NCI-H526 treated with DMSO at 0.1 percent for 48 hours (cell line): ENCODE results near the gene LY86.

Experiments used
- DNase-seq: peaks from one replicate; lab custom pipeline; 2025; lab: John Stamatoyannopoulos, UW

LY86 gene

DNA sequence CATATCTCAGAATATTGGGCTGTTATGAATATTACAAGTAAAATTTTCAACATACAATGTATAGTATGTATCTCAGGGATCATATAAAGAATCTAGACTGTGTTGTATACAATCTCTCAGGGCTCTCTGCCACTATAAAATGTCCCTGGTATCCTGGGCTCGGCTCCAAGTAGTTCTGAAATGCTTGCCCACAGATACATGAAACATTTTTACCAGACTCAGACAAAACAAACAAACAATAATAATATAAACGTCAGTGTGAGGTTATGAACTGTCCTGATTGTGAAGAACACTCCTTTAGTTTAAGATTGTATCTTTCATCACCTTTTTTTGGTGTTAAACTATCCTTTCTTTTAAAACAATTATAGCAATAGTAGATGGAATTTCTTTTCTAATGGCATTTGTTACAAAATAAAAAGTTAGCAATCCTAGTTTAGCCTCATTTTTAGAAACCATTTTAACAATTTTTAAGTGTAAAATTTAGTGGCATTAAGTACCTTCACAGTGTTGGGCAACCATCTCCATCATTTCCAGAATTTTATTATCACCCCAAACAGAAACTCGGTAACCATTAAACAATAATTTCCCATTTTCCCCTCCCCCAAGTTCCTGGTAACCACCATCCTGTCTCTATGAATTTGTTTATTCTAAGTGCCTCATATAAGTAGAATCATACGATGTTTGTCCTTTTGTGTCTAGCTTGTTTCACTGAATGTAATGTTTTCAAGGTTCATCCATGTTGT lies 17.4 kb upstream of the LY86 start:
- DNase-seq = no peak

DNA sequence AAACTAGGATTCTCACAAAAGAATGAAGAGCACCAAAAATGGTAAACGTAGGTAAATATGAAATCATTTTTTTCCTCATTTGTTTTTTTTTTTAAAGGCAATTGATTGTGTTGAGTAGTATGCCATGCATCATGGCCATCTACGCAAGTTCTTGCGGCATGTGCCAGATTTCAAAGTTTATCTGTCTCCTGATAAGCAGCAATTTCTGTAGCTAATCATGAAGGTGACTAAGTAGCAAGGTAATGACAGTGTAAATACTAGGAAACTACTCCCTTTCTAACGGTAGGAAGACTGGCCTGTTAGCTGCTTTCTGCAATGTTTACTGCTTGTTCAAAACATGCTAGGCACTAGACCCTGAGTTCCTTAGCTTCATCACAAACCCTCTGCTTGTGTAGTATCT lies 13.4 kb upstream of the LY86 start:
- DNase-seq = no peak

DNA sequence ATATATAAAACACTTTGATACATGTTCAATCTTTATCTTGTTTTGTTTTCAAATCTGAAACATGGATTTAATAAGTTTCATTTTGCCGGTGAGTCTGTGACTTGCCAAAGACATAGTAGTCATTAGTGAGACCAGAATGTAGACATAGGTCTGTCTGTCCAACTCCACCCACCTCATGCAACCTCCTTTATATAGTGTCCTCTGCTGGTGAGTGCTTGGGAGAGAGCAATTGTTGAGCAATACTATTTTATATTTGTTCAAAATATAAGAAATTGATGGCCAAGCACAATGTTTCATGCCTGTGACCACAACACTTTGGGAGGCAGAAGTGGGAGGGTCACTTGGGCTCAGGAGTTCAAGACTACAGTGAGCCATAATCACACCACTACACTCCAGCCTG lies 10.8 kb upstream of the LY86 start:
- DNase-seq = no peak

DNA sequence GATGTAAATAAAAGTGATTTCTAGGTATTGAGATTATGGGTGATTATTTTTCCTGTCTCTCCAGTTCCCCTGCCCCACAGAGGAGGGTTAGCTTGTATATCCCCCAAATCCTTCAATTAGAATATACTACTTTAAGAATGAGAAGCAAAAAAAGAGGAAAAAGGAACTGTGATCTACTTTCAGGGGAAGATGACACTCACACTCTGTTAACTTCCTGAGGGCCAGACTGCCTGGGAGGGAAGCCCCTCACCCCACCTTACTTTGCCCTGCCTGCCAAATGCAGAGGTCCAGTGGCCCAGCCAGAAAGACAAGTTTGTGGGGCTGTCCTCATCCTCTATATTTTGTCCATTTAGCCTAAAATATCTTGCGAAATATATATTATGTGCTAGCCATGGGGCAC lies 9.2 kb upstream of the LY86 start:
- DNase-seq = no peak

DNA sequence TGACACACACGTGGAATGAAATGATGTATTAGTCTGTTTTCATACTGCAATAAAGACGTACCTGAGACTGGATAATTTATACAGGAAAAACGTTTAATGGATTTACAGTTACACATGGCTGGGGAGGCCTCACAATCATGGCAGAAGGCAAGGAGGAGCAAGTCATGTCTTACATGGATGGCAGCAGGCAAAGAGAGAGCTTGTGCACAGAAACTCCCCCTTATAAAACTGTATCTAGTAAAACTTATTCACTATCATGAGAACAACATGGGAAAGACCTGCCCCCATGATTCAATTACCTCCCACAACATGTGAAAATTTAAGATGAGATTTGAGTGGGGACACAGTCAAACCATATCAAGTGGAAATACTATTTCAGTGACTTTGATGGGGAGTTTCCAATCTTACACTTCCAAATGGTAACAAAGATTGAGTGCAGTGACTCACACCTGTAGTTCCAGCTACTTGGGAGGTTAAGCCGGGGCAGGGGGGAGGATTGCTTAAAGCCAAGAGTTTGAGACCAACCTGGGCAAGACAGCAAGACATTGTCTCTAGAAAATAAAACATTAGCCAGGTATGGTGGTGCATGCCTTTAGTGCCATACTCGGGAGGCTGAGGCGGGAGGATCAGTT lies 8.2 kb upstream of the LY86 start:
- DNase-seq = no peak

DNA sequence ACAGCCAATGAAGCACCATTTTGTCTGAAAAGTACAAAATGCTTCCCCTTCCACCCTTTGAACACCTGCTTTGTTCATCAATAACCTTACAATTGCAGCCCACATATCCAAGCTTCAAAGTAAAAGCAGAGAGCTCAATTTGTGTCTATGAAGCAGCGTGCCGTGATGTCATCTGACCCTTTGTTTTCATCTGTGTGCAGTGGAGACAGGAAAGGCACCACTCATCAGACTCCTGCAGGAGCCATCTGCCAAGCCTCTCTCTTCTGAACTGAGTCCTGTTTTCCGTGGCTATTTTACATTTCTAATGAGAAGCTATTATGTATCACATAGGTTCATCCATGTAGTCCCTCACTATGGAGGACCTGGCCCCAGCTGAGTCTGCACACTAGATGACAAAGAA lies 7.5 kb upstream of the LY86 start:
- DNase-seq = no peak

DNA sequence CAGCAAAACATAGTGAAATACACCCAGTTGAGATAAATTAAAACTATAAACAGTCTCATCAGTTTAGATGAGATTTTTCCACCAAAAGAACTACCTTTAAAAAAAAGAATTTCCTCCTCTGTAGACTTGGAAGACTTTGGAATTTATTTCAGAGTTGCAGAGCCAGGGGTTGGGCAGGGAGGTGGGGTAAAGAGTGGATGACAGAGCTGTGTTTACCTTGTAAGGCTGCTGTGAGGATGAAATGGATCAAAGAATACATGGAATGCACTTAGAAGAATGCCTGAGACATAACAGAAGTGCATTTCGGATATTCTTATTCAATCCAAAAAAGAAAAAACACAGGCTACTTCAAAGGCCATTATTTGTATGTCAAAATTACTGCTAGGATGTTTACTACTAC lies 6.4 kb upstream of the LY86 start:
- DNase-seq = no peak

DNA sequence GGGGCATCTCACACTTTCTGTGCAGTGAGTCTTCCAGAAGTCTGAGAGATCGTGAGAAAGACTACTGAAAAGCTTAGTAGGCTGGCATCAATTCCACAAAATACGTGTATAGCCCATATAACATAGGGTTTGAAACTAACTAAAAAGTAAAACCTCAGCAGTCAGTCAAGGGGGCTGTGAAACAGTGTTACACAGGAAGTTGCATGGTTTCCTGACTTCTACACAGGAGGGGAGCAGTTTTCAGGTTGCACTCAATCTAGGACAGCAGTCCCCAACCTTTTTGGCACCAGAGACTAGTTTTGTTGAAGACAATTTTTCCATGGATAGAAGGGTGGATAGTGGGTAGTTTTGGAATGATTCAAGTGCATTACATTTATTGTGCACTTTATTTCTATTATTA lies 4.7 kb upstream of the LY86 start:
- DNase-seq = no peak

DNA sequence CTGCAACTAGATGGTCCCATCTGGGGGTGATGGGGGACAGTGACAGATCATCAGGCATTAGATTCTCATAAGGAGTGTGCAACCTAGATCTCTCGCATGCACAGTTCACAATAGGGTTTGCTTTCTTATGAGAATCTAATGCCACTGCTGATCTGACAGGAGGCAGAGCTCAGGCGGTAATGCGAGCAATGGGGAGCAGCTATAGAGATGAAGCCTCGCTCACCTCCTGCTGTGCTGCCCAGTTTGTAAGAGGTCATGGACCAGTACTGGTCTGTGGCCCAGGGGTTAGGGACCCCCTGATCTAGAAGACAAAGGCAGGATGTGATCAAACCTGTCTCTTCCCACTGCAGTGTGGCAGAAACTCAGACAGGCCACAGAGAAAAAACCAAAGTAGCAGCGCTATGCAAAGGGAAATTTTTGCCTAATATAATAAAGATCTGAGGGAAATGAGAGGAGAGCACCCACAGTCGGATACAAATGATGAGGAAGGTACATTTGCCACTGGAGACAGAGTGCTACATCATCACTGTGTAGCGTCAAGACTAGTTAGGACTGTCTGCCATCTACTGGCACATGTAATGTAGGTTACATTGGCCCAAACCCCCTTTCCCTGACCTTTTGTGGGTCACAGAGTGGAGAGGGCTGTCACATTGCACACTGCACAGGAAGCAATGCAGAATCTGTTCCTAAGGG lies 4.1 kb upstream of the LY86 start:
- no peak for DNase-seq

DNA sequence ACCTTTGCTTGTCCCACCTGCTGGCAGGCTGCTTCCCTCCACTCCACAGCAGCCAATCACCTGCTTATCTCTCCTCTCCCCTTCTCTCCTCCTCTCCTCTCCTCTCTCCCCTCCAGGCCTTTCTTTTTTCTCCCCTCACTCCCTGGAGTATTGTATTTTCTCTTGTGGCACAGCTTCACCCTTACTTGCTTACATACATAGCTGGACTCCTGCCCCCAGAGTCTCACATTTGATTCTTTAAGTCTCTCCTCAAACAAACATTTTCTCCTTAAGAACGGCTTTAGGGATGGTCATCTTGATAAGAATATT lies 3.6 kb upstream of the LY86 start:
- DNase-seq = no peak

DNA sequence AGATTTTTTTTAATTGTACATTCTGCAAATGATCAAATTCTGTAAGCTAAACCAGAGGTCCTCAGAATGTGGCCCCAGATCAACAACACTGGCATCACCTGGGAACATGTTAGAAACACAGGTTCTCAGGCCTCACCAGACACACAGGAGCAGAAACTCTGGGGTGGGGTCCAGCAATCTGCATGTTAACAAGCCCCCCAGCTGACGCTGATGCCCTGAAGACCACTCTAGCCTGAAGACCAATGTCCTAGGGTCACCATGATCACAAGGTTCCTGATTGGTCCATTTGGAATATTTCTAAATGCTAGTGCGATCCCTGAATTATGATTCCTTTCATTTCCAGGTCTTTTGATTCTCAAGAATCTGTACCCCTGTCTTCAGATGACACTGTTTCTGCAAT lies 2.4 kb upstream of the LY86 start:
- DNase-seq = no peak

DNA sequence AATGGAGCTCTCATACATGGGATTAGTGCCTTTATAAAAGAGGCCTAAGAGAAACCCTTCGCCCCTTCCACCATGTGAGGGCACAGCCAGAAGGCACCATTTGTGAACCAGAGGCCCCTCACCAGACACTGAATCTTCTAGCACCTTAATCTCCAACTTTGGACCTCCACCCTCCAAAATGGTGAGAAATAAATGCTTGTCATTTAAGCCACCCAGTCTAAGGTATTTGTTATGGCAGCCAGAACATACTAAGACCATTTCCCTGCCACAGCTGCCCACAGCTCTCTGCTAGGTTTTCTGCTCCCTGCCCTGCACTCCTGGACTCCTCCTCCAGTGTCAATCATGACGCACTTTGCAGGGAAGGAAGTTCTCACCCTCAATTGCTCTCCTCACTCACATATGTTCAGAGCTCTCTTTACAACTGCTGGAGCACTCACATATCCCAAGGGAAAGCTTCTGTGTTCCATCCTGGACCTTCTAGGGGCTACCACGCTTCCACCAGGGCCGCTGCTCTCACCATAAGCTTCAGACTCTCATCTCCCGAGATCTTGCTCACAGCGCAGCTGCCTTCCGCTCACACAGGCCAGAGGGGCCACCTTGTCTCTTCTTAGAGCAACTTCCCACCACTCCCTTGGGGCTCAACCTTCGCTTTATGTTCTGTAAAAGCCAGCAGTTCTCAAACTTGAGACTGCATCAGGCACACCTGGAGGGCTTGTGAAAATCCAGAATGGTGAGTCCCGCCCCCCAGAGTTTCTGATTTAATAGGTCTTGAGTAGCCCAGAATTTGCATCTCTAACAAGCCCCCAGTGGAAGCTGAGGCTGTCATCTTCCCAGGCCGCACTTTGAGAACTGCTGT lies 1.6 kb upstream of the LY86 start:
- no peak for DNase-seq

DNA sequence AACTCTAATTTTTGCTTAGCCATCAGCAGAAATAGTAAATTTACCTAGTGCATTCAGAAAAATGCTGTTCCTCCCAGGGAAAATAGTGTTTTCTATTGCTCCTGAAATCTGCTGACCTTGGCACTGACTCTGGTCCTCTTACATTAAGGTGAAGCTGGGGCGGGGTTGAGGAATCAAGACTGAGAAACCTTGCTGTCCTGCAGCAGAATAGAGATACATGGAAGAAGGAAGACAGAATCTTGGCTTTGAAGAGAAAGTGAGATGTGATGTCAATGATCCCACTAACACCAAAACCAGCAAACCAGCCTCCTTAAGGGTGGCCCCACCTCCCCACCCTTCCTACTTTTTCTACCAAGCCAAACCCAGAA lies 840 bp upstream of the LY86 start:
- DNase-seq = no peak

DNA sequence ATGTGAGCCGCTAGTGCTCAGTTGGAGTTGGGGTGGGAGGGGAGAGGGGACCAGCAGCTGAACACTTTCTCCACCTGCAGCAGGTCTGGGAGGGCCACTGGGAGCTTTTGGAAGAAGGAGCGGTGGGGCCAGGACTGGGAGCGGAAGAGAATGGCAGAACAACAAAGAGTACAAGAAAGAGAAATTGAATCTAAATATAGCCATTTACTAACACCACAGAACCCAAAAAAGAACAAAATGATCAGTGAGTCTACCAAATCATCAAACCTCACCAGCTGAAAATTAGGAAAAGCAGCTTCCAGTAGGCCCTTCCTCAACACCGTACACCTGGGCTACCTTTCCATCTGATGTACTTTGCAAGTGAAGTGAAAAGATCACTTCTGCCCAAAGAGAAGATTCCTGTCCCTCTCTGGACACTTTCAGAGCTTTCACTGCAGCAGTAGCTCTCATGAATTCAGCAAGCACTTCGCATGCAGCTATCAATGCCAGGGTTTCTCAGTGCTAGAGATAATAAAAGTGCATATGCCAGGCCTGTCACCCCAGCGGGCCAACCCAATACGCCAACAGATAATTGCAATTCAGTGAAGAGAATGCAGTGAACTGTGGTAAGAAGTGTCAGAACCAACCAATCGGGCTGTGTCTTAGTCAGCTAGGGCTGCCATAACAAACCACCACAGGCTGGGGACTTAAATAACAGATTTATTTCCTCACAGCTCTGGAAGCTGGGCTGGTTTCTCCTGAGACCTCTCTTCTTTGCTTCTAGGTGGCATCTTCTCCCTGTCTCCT lies 597 bp downstream of the LY86 start:
- no peak for DNase-seq

DNA sequence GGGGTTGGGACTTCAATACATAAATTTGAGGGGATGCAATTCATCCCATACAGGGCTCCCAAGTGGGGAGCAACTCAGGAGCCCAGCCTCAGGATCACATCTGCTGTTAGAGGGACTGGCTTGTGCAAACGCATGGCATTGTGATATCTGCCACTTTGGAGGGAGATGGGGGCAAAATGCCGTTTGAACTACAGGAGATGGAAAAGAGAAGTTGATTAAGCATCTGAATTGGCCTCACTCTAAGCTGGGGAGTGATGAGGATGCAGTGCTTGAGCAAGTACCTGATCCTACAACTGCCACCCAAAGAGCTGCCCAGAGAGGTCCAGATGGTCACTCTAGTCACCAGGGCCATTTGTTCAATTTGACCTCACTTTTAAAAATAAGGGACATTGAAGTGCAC lies 2.0 kb downstream of the LY86 start:
- DNase-seq = no peak

DNA sequence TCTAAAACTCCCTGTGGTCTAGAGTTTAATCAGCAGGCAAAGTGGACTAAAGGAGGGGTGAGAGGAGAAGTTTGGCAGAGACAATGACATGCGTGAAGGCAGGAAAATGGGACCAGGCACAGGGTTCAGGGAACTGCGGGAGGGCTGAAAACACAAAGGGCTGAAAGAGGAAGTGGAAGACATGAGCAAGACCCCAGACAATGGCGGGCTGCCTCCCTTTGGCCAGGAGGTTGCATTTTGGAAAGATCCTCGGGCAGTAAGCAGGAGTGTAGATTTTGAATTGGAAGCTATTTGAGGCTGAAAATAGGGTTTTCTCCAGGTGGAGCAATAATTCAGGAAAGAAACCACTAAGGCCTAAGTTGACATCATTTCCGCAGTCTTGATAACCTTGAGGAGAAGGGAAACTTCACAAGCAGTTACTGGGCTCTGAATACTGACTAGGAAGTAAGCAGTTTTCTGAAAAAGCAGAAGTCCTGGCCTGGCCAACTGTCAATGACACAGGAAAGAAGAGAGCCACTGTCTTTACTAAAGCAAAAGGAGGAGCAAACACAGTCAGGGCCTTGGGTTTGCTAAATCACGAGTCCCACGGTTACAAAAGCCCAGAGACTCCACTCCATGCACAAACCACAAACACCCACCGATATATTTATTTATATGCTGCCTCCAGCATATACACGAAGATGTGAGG lies 3.4 kb downstream of the LY86 start:
- DNase-seq = no peak

DNA sequence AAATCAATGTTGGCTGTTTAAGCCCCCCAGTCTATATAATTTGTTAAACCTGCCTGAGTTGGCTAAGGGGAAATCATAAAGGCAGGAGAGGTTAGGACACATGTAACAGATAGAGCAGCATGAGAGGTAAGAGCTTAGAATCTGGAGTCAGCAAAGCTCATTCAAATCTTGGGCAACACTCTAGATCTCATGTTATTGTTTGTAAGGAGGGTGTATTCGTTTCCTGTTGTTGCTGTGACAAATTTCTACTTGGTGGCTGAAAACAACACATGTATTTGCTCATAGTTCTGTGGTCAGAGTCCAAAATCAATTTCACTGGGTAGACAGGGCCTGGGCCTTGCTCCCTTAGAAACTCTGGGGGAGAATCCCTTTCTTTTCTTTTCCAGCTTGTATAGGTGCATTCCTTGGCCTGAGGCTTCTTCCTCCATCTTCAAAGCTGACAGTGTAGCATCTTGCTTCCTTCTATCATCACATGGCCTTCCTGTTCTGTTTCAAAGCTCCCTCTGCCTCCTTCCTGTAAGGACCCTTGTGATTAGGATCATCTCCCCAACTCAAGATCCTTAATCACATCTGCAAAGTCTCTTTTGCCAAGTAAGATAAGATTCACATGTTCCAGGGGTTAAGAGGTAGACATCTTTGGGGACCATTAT lies 4.4 kb downstream of the LY86 start:
- no peak for DNase-seq

DNA sequence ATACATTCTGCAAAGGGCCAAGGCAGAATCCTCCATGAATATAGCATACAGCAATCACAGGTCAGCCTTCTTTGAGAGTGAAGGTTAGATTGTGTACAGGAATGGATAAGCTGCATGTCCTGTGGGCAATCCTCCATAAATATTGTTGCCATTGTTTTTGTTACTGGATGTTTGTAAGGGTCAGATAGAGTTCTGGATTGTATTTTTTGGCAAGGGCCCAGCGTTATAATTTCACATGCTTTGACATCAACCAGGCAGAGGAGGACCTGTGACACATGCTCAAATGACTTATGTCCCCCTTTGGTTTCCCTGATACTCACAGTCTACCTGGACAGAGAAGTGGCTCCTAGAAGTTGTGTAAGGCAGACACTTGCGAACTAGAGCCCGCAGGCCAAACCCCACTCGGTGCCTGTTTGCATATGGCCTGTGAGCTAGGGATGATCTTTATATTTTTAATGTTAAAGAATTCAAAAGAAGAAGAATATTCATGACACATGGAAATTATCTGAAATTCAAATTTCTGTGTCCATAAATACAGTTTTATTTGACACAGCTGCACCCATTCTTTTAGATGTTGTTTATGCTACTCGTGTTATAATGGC lies 5.4 kb downstream of the LY86 start:
- DNase-seq = no peak

DNA sequence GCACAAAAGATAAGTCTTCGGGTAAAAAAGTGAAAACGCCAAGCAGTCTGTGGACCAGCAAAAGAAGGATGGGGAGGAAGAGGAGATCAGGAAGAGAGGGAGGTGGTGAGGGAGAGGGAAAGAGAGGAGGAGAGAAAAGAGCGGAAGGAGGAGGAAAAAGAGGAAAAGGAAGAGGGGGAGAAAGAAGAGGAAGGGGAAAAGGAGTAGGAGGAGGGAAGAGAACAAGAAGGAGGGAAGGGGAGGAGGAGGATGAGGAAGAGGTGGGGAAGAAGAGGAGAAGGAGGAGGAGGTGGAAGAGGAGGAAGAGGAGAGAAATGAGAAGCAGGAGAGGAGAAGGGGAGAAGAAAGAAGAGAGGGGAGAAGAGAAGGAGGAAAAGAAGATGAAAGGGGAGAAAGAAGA lies 6.5 kb downstream of the LY86 start:
- no peak for DNase-seq

DNA sequence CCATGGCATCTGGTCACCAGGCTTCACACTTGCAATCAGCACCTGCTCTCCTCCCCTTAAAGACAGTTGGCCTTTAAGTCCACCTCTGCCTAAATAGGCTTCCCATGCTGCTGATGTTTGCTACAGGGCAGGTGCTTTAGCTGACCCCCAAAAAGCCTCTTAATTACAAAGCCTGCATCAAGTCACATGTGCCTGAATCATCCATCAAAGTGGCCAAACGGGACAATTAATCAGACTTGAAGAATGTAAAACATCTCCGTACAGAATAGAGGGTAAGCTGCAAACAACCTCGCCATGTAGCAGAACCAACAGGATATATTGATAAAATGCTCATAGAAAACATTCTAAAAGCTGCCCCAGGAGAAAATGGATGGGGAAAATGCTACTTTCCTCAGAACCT lies 7.4 kb downstream of the LY86 start:
- DNase-seq = no peak
